Amniotic stem cell (primary cell): ENCODE results near the gene MDFIC.

Source experiments
- DNase-seq: peaks from one replicate; lab custom pipeline; 2025; lab: John Stamatoyannopoulos, UW

MDFIC gene

DNA sequence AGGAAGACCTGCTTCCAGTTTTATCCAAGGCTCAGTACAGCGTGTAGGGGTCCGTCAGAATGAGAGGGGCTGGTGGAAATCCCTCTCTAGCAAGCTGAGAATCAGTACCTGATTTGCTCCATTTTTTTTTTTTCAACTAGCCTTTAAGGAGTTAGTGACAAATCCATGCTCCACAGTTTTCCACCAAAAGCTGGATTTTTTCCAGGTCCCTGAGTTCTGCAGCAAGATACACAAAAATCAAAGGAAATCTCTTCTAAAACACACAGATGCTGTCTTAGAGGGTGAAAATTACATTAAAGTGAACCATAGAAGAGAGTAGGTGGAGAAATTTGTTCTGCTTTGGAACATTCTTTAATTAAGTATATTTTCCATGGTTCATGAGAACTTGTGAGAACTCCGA, 30.4 kb downstream of the MDFIC start:
- DNase-seq = no peak

- DNase-seq = no peak
These were observed 31.8 kb downstream of the MDFIC start for GRCh38 chr7:114953724-114954123.

- DNase-seq = no peak
These were observed 34.8 kb downstream of the MDFIC start for GRCh38 chr7:114956702-114957101.

- DNase-seq = no peak
These were observed 35.5 kb downstream of the MDFIC start for GRCh38 chr7:114957444-114957843.

- peak; percentile 18 for DNase-seq
These were observed 38.0 kb downstream of the MDFIC start for GRCh38 chr7:114959931-114960330.

DNA sequence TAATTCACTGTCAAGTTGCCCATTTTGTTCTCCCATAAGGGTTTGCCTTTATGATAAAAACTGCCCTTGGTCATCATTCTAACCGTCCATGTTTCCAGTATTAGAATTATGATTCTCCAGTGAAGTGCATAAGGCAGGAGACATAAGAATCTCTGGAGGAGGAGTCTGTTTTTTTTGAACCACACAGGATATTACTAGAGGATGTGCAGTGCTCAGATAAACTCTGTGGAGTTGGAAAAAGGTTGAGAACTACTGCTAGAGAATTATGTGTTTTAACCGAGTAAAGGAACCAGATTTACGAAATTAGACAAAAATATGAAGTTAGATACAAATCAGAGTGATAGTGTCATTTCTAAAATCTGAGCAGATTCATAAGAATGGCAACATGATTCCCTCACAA, 40.5 kb downstream of the MDFIC start:
- DNase-seq = no peak

- DNase-seq = no peak
These were observed 44.3 kb downstream of the MDFIC start for GRCh38 chr7:114966156-114966555.

- no peak for DNase-seq
These were observed 47.2 kb downstream of the MDFIC start for GRCh38 chr7:114969096-114969495.

DNA sequence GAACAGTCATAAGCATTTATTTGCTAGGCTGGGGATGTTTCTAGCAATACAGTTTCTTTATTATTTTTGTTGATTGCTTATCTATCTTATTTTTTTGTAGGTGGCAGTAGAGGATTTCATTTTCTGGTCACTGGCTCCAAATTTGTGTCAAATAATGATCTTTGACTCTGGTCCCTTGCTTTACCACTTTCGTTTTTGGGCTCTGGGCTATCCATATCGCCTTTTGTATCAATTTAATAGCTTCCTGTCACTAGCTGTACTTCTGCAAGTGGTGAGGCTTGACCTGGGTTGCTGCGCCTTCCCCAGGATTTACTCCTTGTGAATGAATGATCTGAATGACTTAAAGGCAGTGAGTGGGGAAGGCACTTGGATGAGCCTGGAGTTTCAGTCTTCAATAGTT, 48.4 kb downstream of the MDFIC start:
- no peak for DNase-seq

GRCh38 chr7:114970732-114971131, 48.8 kb downstream of the MDFIC start:
- no peak for DNase-seq

DNA sequence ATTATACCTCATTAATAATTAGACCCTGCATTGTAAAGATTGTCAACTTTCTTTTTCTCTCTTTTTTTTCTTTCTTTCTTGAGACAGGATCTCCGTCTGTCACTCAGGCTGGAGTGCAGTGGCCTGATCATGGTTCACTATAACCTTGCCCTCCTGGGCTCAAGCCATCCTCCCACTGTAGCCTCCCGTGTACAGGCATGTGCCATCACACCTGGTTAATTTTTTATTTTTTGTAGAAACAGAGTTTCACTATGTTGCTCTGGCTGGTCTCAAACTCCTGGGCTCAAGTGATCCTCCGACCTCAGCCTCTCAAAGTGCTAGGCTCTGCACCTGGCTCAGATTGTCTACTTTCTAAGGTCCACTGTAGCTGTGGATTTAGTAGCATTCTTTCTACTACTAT, 50.7 kb downstream of the MDFIC start:
- DNase-seq = no peak

GRCh38 chr7:114973147-114973546, 51.3 kb downstream of the MDFIC start:
- DNase-seq = no peak

DNA sequence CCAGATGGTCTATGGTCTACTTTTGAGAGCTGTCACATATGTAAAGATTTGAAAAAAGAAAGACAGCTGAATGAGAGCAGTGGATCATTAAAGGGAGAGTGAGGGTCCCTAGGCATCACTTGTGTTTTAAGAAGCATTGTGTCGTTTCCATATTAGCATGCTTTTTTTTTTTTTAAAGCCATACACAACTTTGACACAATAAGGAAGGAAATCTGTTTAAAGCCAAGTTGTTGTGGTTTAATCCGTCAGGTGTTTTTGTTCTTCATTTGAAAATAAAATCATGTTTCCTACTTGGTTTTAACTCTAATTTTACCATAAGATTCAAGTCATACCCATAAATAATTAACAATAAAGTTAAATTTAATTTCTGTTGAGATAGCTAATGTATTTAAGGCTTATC, 53.5 kb downstream of the MDFIC start:
- no peak for DNase-seq

GRCh38 chr7:114976666-114977065, 54.8 kb downstream of the MDFIC start:
- DNase-seq = no peak

- DNase-seq = no peak
These were observed 55.4 kb downstream of the MDFIC start for GRCh38 chr7:114977277-114977676.

GRCh38 chr7:114979388-114979787, 57.5 kb downstream of the MDFIC start:
- no peak for DNase-seq

GRCh38 chr7:114979803-114980507, 58.1 kb downstream of the MDFIC start:
- DNase-seq = no peak

DNA sequence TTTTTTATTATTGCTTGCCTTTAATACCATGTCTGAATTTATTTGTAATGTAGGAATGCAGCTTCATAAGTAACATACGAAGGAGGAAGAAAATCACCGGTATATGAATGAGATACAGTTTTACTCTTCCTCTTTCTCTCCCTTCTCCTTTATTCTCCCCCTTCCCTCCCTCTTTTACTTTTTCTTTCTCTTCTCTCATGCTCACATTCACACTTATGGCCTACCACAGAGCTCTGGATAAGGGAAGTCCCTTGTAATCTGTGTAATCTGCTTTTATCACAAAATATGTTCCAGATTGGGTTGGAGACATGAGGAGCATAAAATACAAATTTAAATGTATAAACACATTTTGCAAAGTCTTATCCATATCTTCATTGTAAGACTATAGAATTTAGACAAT, 59.4 kb downstream of the MDFIC start:
- DNase-seq = no peak

- no peak for DNase-seq
These were observed 63.3 kb downstream of the MDFIC start for GRCh38 chr7:114985116-114985715.

GRCh38 chr7:114986190-114987180, 64.6 kb downstream of the MDFIC start:
- DNase-seq = no peak

GRCh38 chr7:114988026-114988425, 66.1 kb downstream of the MDFIC start:
- no peak for DNase-seq

- DNase-seq = no peak
These were observed 67.0 kb downstream of the MDFIC start for GRCh38 chr7:114988755-114989375.
